HepG2 (cell line): ENCODE results near the gene CRY1. TPM values are rescaled to one million over a fixed set of nuclear protein-coding genes. Genes with fewer than 3 reads are reported as not detected.

Experiments
- ARNTL ChIP-seq: sonication (generic); formaldehyde crosslinking; IDR thresholded peaks from 2 replicates; pipeline ENCODE4 v1.4.0; 2020; ENCODE audit warnings: mild to moderate bottlenecking, missing genetic modification reagents
- HNRNPLL ChIP-seq: fragments of 200-400 bp; formaldehyde crosslinking; IDR thresholded peaks from 2 replicates; pipeline ENCODE4 v1.6.1; 2017; ENCODE audit warnings: mild to moderate bottlenecking, low read depth, low read length; ENCODE audit not compliant: poor library complexity, severe bottlenecking
- HOXD1 ChIP-seq: sonication (generic); formaldehyde crosslinking; IDR thresholded peaks from 2 replicates; pipeline ENCODE4 v1.5.0; 2020; ENCODE audit warnings: missing genetic modification reagents
- KDM5A ChIP-seq: fragments of 200-600 bp; sonication (generic); IDR thresholded peaks from 2 replicates; pipeline ENCODE4 v1.7.0; 2018; ENCODE audit warnings: antibody characterized with exemption, mild to moderate bottlenecking, low read length, borderline replicate concordance
- NFE2L2 ChIP-seq: fragments of 150-350 bp; IDR thresholded peaks from 2 replicates; pipeline ENCODE4 v1.6.1; 2014; ENCODE audit warnings: low read length
- ONECUT2 ChIP-seq: sonication (generic); formaldehyde crosslinking; IDR thresholded peaks from 2 replicates; pipeline ENCODE4 v1.4.0; 2020; ENCODE audit warnings: missing genetic modification reagents
- STAG1 ChIP-seq: sonication (generic); formaldehyde crosslinking; IDR thresholded peaks from 2 replicates; pipeline ENCODE4 v1.4.0; 2020; ENCODE audit warnings: missing genetic modification reagents
- SUZ12 ChIP-seq: fragments of 150-350 bp; IDR thresholded peaks from 2 replicates; pipeline ENCODE4 v1.6.1; 2014; ENCODE audit warnings: low read depth, low read length
- ZBTB1 ChIP-seq: sonication (generic); formaldehyde crosslinking; IDR thresholded peaks from 2 replicates; pipeline ENCODE4 v1.4.0; 2020; ENCODE audit warnings: missing genetic modification reagents, borderline replicate concordance
- ZBTB8A ChIP-seq: sonication (generic); formaldehyde crosslinking; IDR thresholded peaks from 2 replicates; pipeline ENCODE4 v1.4.0; 2020; ENCODE audit warnings: mild to moderate bottlenecking, low read depth, missing genetic modification reagents, borderline replicate concordance
- ZKSCAN8 ChIP-seq: IDR thresholded peaks from 2 replicates; pipeline ENCODE4 v1.6.1; 2016; ENCODE audit warnings: borderline replicate concordance, missing genetic modification reagents, missing compliant biosample characterization
- ZNF207 ChIP-seq: fragments of 450-650 bp; IDR thresholded peaks from 2 replicates; pipeline ENCODE4 v1.6.1; 2016; ENCODE audit warnings: antibody characterized with exemption, borderline replicate concordance
- ZNF224 ChIP-seq: sonication (generic); formaldehyde crosslinking; IDR thresholded peaks from 2 replicates; pipeline ENCODE4 v1.5.0; 2020; ENCODE audit warnings: mild to moderate bottlenecking, missing genetic modification reagents
- ZNF235 ChIP-seq: sonication (generic); formaldehyde crosslinking; IDR thresholded peaks from 2 replicates; pipeline ENCODE4 v1.8.1; 2023; ENCODE audit warnings: mild to moderate bottlenecking, missing genetic modification reagents, borderline replicate concordance
- ZNF558 ChIP-seq: sonication (generic); formaldehyde crosslinking; IDR thresholded peaks from 2 replicates; pipeline ENCODE4 v1.9.0; 2022; ENCODE audit warnings: mild to moderate bottlenecking, missing genetic modification reagents, borderline replicate concordance
- ZSCAN31 ChIP-seq: sonication (generic); formaldehyde crosslinking; IDR thresholded peaks from 2 replicates; pipeline ENCODE4 v1.5.0; 2020; ENCODE audit warnings: low read depth, mild to moderate bottlenecking, missing genetic modification reagents
- polyA plus RNA-seq, 8 experiments: library from polyadenylated mRNA; depleted of rRNA in 3 of 8; stranded (reverse) in 7 of 8; unstranded in 1 of 8; fragments of >200 nt; fragmentation: Illumina TruSeq in 4 of 8; extraction: Trizol in 4 of 8; gene quantifications; 2 replicates each; pipeline versions ENCODE4 v1.2.1 to v1.2.3, GENCODE V29; 2011 to 2016; ENCODE audit warnings: low read depth in 4 of 8, missing spikeins in 1 of 8, mixed read lengths in 1 of 8; ENCODE audit not compliant: insufficient read depth in 1 of 8
- total RNA-seq, 5 experiments: library from RNA; depleted of rRNA; stranded (reverse); fragments of >200 nt; fragmentation: Illumina TruSeq; extraction: Trizol; gene quantifications; 2 replicates each; pipeline ENCODE4 v1.2.3, GENCODE V29; 2016; ENCODE audit warnings: low read depth in 1 of 5
- TF ChIP-seq, protein P1 (sequence below): IDR thresholded peaks from 2 replicates; pipeline ENCODE4 v1.4.0; 2020; ENCODE audit warnings: mild to moderate bottlenecking, missing genetic modification reagents
- TF ChIP-seq, protein P2 (sequence below): sonication (generic); formaldehyde crosslinking; IDR thresholded peaks from 2 replicates; pipeline ENCODE4 v1.8.0; 2022; ENCODE audit warnings: missing genetic modification reagents, mild to moderate bottlenecking, moderate library complexity, borderline replicate concordance
- TF ChIP-seq, protein P3 (sequence below): sonication (generic); formaldehyde crosslinking; IDR thresholded peaks from 2 replicates; pipeline ENCODE4 v1.4.0; 2020; ENCODE audit warnings: missing genetic modification reagents, borderline replicate concordance
- TF ChIP-seq, protein P4 (sequence below): sonication (generic); formaldehyde crosslinking; IDR thresholded peaks from 2 replicates; pipeline ENCODE4 v1.4.0; 2020; ENCODE audit warnings: mild to moderate bottlenecking, missing genetic modification reagents

The CRY1 gene
- total and polyA plus RNA-seq, 2 of the 13 experiments (the other 11 are each of a cell fraction or from before 2014, with no cell fraction given) = 11.4 to 13.9 TPM

DNA sequence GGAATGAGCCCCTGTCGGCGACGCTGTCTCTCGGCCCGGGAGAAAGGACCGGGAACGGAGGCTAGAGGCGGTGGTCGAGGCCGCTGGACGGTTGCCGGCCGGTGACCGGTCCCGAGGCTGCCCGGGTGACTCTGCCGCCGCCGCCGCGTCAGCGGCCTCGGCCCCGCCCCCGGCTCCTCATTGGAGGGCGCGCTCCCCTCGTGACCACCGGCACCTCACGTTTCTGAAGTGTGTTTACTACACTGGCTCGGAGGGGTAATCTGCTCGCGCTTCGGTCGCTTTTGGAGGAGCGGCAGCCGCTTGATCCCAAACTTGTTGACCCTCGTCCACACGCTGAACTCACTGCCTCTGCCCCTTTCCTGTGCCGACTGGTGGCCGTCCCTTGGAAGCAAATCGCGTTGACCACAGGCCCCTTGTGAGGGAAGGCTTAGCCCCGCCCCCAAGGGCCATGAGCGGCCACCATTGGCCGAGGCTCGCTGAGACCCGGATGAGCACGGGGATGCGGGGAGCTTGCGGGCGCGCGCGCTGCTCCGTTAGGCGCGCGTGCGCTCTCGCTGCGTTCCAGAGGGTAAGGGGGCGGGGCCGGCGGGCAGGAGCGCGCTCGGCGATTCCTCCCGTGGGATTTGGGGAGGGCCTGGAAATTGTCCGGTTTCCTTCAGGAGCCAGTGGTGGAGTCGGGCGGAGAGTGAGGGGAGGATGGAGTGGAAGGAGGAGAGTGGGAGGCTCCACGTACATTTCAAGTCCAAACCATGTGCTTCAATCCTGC lies at the start of gene CRY1 (continued):
- TF ChIP-seq, protein P1, sequence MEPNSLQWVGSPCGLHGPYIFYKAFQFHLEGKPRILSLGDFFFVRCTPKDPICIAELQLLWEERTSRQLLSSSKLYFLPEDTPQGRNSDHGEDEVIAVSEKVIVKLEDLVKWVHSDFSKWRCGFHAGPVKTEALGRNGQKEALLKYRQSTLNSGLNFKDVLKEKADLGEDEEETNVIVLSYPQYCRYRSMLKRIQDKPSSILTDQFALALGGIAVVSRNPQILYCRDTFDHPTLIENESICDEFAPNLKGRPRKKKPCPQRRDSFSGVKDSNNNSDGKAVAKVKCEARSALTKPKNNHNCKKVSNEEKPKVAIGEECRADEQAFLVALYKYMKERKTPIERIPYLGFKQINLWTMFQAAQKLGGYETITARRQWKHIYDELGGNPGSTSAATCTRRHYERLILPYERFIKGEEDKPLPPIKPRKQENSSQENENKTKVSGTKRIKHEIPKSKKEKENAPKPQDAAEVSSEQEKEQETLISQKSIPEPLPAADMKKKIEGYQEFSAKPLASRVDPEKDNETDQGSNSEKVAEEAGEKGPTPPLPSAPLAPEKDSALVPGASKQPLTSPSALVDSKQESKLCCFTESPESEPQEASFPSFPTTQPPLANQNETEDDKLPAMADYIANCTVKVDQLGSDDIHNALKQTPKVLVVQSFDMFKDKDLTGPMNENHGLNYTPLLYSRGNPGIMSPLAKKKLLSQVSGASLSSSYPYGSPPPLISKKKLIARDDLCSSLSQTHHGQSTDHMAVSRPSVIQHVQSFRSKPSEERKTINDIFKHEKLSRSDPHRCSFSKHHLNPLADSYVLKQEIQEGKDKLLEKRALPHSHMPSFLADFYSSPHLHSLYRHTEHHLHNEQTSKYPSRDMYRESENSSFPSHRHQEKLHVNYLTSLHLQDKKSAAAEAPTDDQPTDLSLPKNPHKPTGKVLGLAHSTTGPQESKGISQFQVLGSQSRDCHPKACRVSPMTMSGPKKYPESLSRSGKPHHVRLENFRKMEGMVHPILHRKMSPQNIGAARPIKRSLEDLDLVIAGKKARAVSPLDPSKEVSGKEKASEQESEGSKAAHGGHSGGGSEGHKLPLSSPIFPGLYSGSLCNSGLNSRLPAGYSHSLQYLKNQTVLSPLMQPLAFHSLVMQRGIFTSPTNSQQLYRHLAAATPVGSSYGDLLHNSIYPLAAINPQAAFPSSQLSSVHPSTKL (CRISPR knock-in tag) = peak; percentile 36
- TF ChIP-seq HOXD1 (CRISPR knock-in tag) = no peak
- no peak for TF ChIP-seq ZNF235 (CRISPR knock-in tag)
- peak; percentile 85 for TF ChIP-seq KDM5A
- no peak for TF ChIP-seq ZBTB8A (CRISPR knock-in tag)
- TF ChIP-seq, protein P2, sequence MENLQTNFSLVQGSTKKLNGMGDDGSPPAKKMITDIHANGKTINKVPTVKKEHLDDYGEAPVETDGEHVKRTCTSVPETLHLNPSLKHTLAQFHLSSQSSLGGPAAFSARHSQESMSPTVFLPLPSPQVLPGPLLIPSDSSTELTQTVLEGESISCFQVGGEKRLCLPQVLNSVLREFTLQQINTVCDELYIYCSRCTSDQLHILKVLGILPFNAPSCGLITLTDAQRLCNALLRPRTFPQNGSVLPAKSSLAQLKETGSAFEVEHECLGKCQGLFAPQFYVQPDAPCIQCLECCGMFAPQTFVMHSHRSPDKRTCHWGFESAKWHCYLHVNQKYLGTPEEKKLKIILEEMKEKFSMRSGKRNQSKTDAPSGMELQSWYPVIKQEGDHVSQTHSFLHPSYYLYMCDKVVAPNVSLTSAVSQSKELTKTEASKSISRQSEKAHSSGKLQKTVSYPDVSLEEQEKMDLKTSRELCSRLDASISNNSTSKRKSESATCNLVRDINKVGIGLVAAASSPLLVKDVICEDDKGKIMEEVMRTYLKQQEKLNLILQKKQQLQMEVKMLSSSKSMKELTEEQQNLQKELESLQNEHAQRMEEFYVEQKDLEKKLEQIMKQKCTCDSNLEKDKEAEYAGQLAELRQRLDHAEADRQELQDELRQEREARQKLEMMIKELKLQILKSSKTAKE (CRISPR knock-in tag) = no peak
- peak; percentile 100 for TF ChIP-seq ARNTL (CRISPR knock-in tag)
- TF ChIP-seq, protein P3, sequence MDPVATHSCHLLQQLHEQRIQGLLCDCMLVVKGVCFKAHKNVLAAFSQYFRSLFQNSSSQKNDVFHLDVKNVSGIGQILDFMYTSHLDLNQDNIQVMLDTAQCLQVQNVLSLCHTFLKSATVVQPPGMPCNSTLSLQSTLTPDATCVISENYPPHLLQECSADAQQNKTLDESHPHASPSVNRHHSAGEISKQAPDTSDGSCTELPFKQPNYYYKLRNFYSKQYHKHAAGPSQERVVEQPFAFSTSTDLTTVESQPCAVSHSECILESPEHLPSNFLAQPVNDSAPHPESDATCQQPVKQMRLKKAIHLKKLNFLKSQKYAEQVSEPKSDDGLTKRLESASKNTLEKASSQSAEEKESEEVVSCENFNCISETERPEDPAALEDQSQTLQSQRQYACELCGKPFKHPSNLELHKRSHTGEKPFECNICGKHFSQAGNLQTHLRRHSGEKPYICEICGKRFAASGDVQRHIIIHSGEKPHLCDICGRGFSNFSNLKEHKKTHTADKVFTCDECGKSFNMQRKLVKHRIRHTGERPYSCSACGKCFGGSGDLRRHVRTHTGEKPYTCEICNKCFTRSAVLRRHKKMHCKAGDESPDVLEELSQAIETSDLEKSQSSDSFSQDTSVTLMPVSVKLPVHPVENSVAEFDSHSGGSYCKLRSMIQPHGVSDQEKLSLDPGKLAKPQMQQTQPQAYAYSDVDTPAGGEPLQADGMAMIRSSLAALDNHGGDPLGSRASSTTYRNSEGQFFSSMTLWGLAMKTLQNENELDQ (CRISPR knock-in tag) = no peak
- TF ChIP-seq ZNF558 = no peak
- TF ChIP-seq HNRNPLL = peak; percentile 49
- TF ChIP-seq ZSCAN31 (CRISPR knock-in tag) = peak; percentile 72; the same call in 1 of the 2 replicates
- TF ChIP-seq SUZ12 = no peak
- TF ChIP-seq NFE2L2 = no peak
- 0 out of 2 replicates have a peak, but pooled peaks have one; percentile 74 for TF ChIP-seq ZNF224 (CRISPR knock-in tag)
- no peak for TF ChIP-seq ZBTB1 (CRISPR knock-in tag)
- TF ChIP-seq ZNF207 = no peak
- TF ChIP-seq ONECUT2 (CRISPR knock-in tag) = no peak
- no peak for TF ChIP-seq ZKSCAN8
- no peak for TF ChIP-seq STAG1 (CRISPR knock-in tag)
- TF ChIP-seq, protein P4, sequence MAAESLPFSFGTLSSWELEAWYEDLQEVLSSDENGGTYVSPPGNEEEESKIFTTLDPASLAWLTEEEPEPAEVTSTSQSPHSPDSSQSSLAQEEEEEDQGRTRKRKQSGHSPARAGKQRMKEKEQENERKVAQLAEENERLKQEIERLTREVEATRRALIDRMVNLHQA (CRISPR knock-in tag) = no peak
